ENCODE measurements around the gene KRTAP12-3.

DNA sequence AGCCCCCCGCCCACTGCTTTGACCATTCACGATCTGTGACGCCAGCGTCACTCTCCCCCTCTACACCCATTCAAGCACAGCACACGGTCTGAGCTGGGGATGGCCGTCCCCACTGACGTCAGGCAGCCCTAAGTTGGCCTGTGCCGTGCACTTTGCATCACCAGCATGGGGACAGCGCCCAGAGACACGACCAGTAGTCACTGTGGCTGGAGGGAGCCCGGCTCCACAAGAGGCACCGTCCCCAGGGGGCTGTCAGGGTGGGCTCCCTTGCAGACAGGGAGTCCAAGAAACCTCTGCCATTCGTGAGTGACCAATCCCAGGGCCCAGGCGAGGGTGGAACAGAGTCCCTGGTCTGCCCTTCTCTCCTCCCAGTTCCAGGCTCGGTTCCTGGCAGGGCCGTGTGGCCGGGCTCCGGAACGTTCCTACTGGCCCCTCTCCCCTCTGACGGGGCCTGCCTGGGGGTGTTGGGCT lies 43.5 kb upstream of the KRTAP12-3 start:
- no peak for TF ChIP-seq POLR2A (IDR thresholded peaks at IDR 0.05)
- TF ChIP-seq, protein P1, sequence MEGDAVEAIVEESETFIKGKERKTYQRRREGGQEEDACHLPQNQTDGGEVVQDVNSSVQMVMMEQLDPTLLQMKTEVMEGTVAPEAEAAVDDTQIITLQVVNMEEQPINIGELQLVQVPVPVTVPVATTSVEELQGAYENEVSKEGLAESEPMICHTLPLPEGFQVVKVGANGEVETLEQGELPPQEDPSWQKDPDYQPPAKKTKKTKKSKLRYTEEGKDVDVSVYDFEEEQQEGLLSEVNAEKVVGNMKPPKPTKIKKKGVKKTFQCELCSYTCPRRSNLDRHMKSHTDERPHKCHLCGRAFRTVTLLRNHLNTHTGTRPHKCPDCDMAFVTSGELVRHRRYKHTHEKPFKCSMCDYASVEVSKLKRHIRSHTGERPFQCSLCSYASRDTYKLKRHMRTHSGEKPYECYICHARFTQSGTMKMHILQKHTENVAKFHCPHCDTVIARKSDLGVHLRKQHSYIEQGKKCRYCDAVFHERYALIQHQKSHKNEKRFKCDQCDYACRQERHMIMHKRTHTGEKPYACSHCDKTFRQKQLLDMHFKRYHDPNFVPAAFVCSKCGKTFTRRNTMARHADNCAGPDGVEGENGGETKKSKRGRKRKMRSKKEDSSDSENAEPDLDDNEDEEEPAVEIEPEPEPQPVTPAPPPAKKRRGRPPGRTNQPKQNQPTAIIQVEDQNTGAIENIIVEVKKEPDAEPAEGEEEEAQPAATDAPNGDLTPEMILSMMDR (IDR thresholded peaks at IDR 0.05), result no peak
